GM12878 (cell line): ENCODE data around the gene TLCD5. TPM values are rescaled to one million over a fixed set of nuclear protein-coding genes. Genes with fewer than 3 reads are reported as not detected.
A peak's percentile ranks its signal among the peaks of the same experiment; 100 is the strongest.

Source experiments
- BRCA1 ChIP-seq: IDR thresholded peaks from 2 replicates; pipeline ENCODE4 v1.6.1; 2011; ENCODE audit warnings: low read depth, low read length, improper control_type of control experiment
- CHD1 ChIP-seq: IDR thresholded peaks from 2 replicates; pipeline ENCODE4 v1.6.1; 2012; ENCODE audit warnings: low read depth, low read length, improper control_type of control experiment
- IKZF2 ChIP-seq, 2 experiments: fragments of 450-650 bp; IDR thresholded peaks; 2 replicates each; pipeline ENCODE4 v1.6.1; 2017; ENCODE audit warnings: mild to moderate bottlenecking in 2 of 2, moderate library complexity in 2 of 2
- MTA3 ChIP-seq: IDR thresholded peaks from 2 replicates; pipeline ENCODE4 v1.6.1; 2012; ENCODE audit warnings: low read length, inconsistent platforms, borderline replicate concordance
- NBN ChIP-seq: fragments of 450-650 bp; IDR thresholded peaks from 2 replicates; pipeline ENCODE4 v1.6.1; 2016
- TCF12 ChIP-seq: IDR thresholded peaks from 2 replicates; pipeline ENCODE4 v1.6.1; 2011; ENCODE audit warnings: low read depth, mild to moderate bottlenecking, low read length
- polyA plus RNA-seq, 11 experiments: library from polyadenylated mRNA; depleted of rRNA in 4 of 11; unstranded in 6 of 11; stranded (reverse) in 5 of 11; fragments of >200 nt; fragmentation: Nextera tagmentation in 4 of 11; fragmentation: Illumina TruSeq in 1 of 11; extraction: Ambion mirVana in 4 of 11; extraction: Trizol in 1 of 11; gene quantifications; 1 replicate in 1 of 11; 2 replicates in 10 of 11; pipeline versions ENCODE4 v1.2.1 to v1.2.3, GENCODE V29; 2011 to 2016; ENCODE audit warnings: inconsistent platforms in 2 of 11, missing spikeins in 2 of 11, low read depth in 1 of 11
- total RNA-seq, 4 experiments: library from RNA; depleted of rRNA in 3 of 4; stranded (reverse); fragments of >200 nt in 3 of 4; fragmentation: Illumina TruSeq in 1 of 4; extraction: Trizol in 1 of 4; gene quantifications; 2 replicates each; pipeline versions ENCODE4 v1.2.1 to v1.2.3, GENCODE V29; 2013 to 2021
- TF ChIP-seq, protein P1 (sequence below): fragments of 450-650 bp; IDR thresholded peaks from 2 replicates; pipeline ENCODE4 v1.6.1; 2017; ENCODE audit warnings: mild to moderate bottlenecking, moderate library complexity
- TF ChIP-seq, protein P2 (sequence below): fragments of 450-650 bp; IDR thresholded peaks from 2 replicates; pipeline ENCODE4 v1.6.1; 2017; ENCODE audit warnings: mild to moderate bottlenecking, low read depth, inconsistent platforms; ENCODE audit not compliant: poor library complexity, severe bottlenecking
- TF ChIP-seq, protein P3 (sequence below): fragments of 450-650 bp; conservative IDR thresholded peaks from 2 replicates; pipeline ENCODE4 v1.6.1; 2017; ENCODE audit warnings: mild to moderate bottlenecking, moderate library complexity

TLCD5 gene
- total and polyA plus RNA-seq, 10 of the 15 experiments (the other 5 are each of a cell fraction or from before 2014, with no cell fraction given): 2.4 to 13.3 (median 3.2) TPM

DNA sequence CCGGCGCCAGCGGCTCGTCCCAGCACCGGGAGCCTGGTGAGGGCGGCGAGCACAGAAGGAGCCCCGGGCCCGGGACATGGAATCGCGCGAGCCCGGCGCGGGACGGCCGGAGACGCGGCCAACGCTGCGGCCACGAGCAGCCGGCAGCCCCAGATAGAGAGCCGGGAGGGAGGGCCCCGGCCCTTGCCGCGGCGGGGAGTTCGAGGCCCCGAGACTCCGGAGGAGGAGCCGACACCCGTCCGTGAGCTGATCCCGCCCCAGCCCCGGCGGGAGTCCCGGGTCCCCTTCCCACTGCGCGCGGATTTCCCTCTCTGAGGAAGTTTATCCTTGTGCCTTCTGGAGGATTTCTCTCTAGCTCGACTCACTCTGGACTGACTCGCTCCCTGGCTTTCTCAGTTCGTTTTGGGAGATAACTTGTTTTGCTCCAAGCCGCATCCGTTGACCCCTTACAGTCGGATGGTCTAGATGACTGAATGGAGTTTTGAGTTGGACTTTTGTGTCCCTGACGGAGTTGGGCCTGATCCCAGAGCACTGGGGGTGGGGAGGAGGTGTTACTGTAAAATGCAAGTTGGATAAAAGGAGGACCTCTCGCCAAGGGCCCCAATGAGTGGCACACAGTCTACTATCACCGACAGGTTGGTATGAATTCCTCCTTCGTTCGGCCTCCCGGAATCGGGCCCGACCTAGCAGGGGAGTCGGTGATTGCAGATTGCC lies 11.7 kb downstream of the TLCD5 start (continued):
- TF ChIP-seq TCF12: 0 out of 2 replicates have a peak, but pooled peaks have one; percentile 3
- 0 out of 2 replicates have a peak, but pooled peaks have one; percentile 15 for TF ChIP-seq BRCA1
- 0 out of 2 replicates have a peak, but pooled peaks have one; percentile 30 for TF ChIP-seq MTA3
- TF ChIP-seq CHD1: 0 out of 2 replicates have a peak, but pooled peaks have one; percentile 49
- TF ChIP-seq, protein P1, sequence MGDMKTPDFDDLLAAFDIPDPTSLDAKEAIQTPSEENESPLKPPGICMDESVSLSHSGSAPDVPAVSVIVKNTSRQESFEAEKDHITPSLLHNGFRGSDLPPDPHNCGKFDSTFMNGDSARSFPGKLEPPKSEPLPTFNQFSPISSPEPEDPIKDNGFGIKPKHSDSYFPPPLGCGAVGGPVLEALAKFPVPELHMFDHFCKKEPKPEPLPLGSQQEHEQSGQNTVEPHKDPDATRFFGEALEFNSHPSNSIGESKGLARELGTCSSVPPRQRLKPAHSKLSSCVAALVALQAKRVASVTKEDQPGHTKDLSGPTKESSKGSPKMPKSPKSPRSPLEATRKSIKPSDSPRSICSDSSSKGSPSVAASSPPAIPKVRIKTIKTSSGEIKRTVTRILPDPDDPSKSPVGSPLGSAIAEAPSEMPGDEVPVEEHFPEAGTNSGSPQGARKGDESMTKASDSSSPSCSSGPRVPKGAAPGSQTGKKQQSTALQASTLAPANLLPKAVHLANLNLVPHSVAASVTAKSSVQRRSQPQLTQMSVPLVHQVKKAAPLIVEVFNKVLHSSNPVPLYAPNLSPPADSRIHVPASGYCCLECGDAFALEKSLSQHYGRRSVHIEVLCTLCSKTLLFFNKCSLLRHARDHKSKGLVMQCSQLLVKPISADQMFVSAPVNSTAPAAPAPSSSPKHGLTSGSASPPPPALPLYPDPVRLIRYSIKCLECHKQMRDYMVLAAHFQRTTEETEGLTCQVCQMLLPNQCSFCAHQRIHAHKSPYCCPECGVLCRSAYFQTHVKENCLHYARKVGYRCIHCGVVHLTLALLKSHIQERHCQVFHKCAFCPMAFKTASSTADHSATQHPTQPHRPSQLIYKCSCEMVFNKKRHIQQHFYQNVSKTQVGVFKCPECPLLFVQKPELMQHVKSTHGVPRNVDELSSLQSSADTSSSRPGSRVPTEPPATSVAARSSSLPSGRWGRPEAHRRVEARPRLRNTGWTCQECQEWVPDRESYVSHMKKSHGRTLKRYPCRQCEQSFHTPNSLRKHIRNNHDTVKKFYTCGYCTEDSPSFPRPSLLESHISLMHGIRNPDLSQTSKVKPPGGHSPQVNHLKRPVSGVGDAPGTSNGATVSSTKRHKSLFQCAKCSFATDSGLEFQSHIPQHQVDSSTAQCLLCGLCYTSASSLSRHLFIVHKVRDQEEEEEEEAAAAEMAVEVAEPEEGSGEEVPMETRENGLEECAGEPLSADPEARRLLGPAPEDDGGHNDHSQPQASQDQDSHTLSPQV: no peak
- TF ChIP-seq, protein P2, sequence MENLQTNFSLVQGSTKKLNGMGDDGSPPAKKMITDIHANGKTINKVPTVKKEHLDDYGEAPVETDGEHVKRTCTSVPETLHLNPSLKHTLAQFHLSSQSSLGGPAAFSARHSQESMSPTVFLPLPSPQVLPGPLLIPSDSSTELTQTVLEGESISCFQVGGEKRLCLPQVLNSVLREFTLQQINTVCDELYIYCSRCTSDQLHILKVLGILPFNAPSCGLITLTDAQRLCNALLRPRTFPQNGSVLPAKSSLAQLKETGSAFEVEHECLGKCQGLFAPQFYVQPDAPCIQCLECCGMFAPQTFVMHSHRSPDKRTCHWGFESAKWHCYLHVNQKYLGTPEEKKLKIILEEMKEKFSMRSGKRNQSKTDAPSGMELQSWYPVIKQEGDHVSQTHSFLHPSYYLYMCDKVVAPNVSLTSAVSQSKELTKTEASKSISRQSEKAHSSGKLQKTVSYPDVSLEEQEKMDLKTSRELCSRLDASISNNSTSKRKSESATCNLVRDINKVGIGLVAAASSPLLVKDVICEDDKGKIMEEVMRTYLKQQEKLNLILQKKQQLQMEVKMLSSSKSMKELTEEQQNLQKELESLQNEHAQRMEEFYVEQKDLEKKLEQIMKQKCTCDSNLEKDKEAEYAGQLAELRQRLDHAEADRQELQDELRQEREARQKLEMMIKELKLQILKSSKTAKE: no peak
- peak in 1 of 2 experiments; percentile 19; a peak in 1 of 4 replicates for TF ChIP-seq IKZF2 (IDR thresholded peaks at IDR 0.05)
- TF ChIP-seq, protein P3, sequence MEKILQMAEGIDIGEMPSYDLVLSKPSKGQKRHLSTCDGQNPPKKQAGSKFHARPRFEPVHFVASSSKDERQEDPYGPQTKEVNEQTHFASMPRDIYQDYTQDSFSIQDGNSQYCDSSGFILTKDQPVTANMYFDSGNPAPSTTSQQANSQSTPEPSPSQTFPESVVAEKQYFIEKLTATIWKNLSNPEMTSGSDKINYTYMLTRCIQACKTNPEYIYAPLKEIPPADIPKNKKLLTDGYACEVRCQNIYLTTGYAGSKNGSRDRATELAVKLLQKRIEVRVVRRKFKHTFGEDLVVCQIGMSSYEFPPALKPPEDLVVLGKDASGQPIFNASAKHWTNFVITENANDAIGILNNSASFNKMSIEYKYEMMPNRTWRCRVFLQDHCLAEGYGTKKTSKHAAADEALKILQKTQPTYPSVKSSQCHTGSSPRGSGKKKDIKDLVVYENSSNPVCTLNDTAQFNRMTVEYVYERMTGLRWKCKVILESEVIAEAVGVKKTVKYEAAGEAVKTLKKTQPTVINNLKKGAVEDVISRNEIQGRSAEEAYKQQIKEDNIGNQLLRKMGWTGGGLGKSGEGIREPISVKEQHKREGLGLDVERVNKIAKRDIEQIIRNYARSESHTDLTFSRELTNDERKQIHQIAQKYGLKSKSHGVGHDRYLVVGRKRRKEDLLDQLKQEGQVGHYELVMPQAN: peak; percentile 4; the same call in 1 of the 2 replicates
- TF ChIP-seq NBN: 0 out of 2 replicates have a peak, but pooled peaks have one; percentile 20
